SK-N-SH (cell line): ENCODE measurements around the gene PTPN23.

Experiments used
- EP300 ChIP-seq, 2 experiments: IDR thresholded peaks; 2 replicates each; pipeline versions ENCODE4 v1.4.0 to v1.6.1; 2012; ENCODE audit warnings: borderline replicate concordance in 1 of 2, low read depth in 1 of 2, low read length in 1 of 2
- FOXM1 ChIP-seq: IDR thresholded peaks from 2 replicates; pipeline ENCODE4 v1.4.0; 2012; ENCODE audit warnings: low read depth, mild to moderate bottlenecking
- GABPA ChIP-seq: IDR thresholded peaks from 2 replicates; pipeline ENCODE4 v1.4.0; 2012; ENCODE audit warnings: low read depth, mild to moderate bottlenecking
- MXI1 ChIP-seq: IDR thresholded peaks from 2 replicates; pipeline ENCODE4 v1.6.1; 2012; ENCODE audit warnings: mild to moderate bottlenecking, low read depth, low read length, improper control_type of control experiment
- NRF1 ChIP-seq: IDR thresholded peaks from 2 replicates; pipeline ENCODE4 v1.6.1; 2012; ENCODE audit warnings: low read depth, mild to moderate bottlenecking, low read length
- POLR2AphosphoS5 ChIP-seq: IDR thresholded peaks from 2 replicates; pipeline ENCODE4 v1.6.1; 2012; ENCODE audit warnings: low read depth, low read length
- RAD21 ChIP-seq: IDR thresholded peaks from 2 replicates; pipeline ENCODE4 v1.6.1; 2012; ENCODE audit warnings: mild to moderate bottlenecking, low read length
- RCOR1 ChIP-seq: fragments of 150-350 bp; IDR thresholded peaks from 2 replicates; pipeline ENCODE4 v1.6.1; 2017; ENCODE audit warnings: antibody characterized with exemption, low read length
- TEAD4 ChIP-seq: IDR thresholded peaks from 2 replicates; pipeline ENCODE4 v1.4.0; 2012; ENCODE audit warnings: mild to moderate bottlenecking, borderline replicate concordance; ENCODE audit not compliant: insufficient read depth
- USF1 ChIP-seq: IDR thresholded peaks from 2 replicates; pipeline ENCODE4 v1.4.0; 2012; ENCODE audit warnings: low read depth, borderline replicate concordance
- TF ChIP-seq, protein P1 (sequence below): fragments of 200-600 bp; sonication (generic); IDR thresholded peaks from 2 replicates; pipeline ENCODE4 v1.6.1; 2017; ENCODE audit warnings: antibody characterized with exemption, mild to moderate bottlenecking, moderate library complexity
- TF ChIP-seq, protein P2 (sequence below): fragments of 150-350 bp; IDR thresholded peaks from 2 replicates; pipeline ENCODE4 v1.6.1; 2017; ENCODE audit warnings: antibody characterized with exemption, low read length, low read depth, borderline replicate concordance

DNA sequence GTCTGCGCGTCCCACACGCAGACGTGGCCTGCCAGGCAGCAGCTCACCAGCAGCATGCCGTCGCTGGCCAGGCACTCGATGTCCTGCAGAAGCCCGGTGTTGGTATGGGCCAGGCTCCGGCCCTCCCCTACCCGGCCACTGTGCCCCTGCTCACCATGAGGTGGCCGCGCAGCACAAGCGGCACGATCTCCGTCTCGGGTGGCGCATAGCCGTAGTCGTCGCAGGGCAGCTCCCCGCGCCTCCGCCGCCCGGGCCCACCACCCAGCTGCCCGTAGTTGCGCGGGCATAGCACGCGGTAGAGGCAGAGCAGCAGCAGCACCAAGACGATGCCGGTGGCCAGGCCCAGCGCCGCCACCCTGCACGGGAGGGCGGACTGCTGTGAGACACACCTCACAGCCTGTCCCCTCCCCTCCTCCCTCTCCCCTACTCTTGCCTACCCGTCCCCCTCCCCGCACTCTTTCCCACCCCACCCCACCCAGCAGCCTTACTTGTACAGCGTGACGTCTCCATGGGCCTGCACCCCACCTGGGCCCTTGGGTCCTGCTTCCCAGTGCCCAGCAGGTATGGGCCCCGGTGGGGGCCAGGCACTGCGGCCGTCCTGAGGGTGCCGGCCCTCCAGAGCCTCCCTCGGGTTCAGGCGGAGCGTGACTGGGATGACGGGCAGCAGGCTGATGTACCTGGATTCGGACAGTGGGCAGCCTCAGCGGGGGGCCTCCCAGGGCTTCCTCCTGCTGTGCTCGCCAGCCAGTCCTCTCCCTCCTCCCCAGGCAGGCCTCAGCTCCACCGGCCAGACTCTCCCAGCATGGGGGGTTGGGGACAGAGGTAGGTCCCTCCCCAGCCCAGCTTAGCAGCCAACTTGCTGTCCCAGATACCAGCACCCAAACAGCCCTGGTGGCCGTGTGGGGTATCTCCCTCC, 37.6 kb downstream of the PTPN23 start:
- TF ChIP-seq RAD21 (no peak), EP300 (IDR thresholded peaks at IDR 0.05; ENCODE audit: borderline replicate concordance in 1 of 2, low read depth in 1 of 2, low read length in 1 of 2) (no peak), NRF1 (no peak), POLR2AphosphoS5 (no peak), FOXM1 (no peak), USF1 (no peak), MXI1 (no peak), RCOR1 (no peak), GABPA (no peak), TEAD4 (no peak)
- TF ChIP-seq, protein P1, sequence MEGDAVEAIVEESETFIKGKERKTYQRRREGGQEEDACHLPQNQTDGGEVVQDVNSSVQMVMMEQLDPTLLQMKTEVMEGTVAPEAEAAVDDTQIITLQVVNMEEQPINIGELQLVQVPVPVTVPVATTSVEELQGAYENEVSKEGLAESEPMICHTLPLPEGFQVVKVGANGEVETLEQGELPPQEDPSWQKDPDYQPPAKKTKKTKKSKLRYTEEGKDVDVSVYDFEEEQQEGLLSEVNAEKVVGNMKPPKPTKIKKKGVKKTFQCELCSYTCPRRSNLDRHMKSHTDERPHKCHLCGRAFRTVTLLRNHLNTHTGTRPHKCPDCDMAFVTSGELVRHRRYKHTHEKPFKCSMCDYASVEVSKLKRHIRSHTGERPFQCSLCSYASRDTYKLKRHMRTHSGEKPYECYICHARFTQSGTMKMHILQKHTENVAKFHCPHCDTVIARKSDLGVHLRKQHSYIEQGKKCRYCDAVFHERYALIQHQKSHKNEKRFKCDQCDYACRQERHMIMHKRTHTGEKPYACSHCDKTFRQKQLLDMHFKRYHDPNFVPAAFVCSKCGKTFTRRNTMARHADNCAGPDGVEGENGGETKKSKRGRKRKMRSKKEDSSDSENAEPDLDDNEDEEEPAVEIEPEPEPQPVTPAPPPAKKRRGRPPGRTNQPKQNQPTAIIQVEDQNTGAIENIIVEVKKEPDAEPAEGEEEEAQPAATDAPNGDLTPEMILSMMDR: peak; percentile 28; the same call in 1 of the 2 replicates
- TF ChIP-seq, protein P2, sequence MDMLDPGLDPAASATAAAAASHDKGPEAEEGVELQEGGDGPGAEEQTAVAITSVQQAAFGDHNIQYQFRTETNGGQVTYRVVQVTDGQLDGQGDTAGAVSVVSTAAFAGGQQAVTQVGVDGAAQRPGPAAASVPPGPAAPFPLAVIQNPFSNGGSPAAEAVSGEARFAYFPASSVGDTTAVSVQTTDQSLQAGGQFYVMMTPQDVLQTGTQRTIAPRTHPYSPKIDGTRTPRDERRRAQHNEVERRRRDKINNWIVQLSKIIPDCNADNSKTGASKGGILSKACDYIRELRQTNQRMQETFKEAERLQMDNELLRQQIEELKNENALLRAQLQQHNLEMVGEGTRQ: no peak
